CD4-positive, alpha-beta T cell treated with Interleukin-17A for 4 hours (primary cell): Measurements from ENCODE around the gene ANKRD13D.
"Not testable (repeated sequence)": the region's sequence is repeated elsewhere in the genome, so short reads cannot be mapped to it uniquely, and the experiment has no call there.

Source experiments
- DNase-seq: peaks from one replicate; pipeline ENCODE4 v3.0.0-alpha.2; 2020; ENCODE audit warnings: mixed read lengths

Gene ANKRD13D

DNA sequence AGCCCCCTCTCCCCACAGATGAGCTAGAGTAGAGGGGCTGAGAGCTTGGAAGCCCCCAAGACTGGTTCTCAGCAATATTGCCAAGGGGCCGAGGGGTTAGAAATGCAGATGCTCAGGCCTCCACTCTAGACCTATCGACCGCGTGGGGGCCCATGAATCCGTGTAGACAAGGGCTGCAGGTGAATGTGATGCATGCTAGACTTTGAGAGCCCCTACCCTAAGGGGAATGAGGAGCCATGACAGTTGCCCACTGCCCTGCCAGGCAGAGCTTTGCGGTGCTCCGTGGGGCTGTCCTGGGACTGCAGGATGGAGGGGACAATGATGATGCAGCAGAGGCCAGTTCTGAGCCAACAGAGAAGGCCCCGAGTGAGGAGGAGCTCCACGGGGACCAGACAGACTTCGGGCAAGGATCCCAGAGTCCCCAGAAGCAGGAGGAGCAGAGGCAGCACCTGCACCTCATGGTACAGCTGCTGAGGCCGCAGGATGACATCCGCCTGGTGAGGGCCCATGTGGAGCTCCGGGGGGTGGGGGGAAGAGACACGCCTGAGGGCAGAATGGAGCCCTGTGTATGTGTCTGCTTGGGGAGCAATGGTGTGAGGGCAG is 15.5 kb downstream of the ANKRD13D start:
- DNase-seq = no peak

DNA sequence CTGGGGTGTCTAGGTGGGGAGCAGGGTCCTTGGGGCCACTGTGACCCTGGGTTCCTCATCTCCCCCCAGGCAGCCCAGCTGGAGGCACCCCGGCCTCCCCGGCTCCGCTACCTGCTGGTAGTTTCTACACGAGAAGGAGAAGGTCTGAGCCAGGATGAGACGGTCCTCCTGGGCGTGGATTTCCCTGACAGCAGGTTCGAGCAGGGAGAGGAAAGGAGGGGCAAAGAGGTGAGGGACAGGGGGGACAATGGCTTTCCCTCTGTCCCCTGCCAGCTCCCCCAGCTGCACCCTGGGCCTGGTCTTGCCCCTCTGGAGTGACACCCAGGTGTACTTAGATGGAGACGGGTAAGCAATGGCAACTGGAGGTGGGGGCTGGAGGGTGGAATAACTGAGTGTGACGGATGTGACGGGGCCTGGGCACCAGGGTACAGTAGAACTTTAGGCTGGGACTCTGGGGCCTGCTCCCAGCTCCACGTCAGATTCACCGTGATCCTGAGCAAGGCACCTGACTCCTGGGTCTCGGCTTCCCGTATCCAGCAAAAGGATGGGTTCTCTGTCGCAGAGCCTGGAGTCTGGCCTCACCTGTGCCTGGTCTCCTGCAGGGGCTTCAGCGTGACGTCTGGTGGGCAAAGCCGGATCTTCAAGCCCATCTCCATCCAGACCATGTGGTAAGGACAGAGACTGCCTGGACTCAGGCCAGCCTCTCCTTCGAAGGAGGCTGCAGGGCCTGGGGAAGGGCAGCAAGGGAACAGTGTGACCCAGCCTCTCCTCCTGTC is 17.9 kb downstream of the ANKRD13D start:
- DNase-seq = no peak

DNA sequence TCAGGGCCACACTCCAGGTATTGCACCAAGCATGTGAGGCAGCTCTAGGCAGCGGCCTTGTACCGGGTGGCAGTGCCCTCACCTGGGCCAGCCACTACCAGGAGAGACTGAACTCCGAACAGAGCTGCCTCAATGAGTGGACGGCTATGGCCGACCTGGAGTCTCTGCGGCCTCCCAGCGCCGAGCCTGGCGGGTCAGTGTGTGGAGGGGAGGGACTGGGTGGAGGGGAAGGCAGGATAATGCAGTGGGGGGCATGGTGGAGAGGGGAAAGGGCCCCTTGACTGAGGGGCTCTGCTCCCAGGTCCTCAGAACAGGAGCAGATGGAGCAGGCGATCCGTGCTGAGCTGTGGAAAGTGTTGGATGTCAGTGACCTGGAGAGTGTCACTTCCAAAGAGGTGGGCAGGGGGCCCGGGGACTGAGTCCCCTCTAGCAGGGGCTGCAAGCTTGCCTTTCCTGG is 18.5 kb downstream of the ANKRD13D start:
- no peak for DNase-seq

DNA sequence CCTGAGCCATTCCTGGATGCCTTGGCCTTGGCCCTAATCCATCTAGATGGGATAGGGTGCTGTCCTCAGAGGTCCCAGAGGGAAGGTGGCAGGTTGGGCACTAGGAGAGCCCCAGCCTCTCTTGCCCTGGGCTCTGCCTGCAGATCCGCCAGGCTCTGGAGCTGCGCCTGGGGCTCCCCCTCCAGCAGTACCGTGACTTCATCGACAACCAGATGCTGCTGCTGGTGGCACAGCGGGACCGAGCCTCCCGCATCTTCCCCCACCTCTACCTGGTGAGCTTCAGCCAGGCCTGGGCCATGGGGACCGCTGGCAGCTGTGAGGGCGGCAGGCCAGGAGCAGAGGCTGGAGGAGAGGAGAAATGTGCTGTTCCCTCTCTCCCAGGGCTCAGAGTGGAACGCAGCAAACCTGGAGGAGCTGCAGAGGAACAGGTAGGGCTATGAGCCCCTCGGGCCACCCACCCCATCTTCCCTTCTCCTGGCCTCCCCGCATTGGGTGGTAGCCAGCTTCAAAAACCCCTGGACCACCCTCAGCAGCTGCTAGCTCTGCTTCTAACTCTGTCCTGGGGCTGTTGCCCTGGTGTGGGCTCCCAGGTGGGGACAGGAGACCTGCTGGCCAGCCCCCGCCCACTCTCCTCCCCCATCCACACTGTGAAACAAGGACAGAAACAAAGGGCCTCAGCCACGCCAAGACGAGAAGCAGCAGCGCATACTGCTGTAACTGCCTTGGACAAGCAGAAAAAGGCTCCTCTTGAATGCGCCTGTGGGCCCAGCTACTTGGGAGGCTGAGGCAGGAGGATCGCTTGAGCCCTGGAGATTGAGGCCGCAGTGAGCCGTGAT is 19.1 kb downstream of the ANKRD13D start:
- DNase-seq = no peak

- DNase-seq = no peak
Measured at GRCh38 chr11:67309166-67309565, 20.1 kb downstream of the ANKRD13D start.

GRCh38 chr11:67309661-67310061 is 20.6 kb downstream of the ANKRD13D start:
- no peak for DNase-seq

GRCh38 chr11:67310246-67311050 is 21.3 kb downstream of the ANKRD13D start:
- no peak for DNase-seq

DNA sequence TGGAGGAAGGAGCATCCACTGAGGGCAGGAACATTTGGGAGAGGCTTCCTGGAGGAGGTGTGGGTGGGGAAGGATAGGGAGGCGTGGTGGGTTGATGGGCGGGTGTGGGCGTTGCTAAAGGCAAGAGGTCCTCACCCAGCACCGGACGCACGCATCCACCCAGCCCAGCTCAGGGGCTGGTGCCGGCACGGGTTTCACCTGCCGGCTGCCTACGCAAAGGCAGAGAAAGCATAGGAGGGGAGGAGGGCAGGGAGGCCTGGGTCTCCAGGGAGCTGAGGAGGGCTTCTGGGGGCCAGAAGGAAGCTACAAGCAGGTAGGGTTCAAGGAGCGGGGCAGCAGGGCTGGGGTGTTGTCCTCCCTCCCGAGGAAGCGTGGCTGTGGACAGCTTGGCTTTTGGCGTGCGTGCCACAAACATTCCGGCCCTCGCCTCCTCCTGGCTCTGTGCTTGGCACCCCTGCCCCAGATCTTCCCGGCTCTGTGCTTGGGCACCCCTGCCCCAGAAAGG is 22.0 kb downstream of the ANKRD13D start:
- no peak for DNase-seq

GRCh38 chr11:67311556-67312082 is 22.5 kb downstream of the ANKRD13D start:
- no peak for DNase-seq

GRCh38 chr11:67312187-67313021 is 23.3 kb downstream of the ANKRD13D start:
- DNase-seq = peak; percentile 68

DNA sequence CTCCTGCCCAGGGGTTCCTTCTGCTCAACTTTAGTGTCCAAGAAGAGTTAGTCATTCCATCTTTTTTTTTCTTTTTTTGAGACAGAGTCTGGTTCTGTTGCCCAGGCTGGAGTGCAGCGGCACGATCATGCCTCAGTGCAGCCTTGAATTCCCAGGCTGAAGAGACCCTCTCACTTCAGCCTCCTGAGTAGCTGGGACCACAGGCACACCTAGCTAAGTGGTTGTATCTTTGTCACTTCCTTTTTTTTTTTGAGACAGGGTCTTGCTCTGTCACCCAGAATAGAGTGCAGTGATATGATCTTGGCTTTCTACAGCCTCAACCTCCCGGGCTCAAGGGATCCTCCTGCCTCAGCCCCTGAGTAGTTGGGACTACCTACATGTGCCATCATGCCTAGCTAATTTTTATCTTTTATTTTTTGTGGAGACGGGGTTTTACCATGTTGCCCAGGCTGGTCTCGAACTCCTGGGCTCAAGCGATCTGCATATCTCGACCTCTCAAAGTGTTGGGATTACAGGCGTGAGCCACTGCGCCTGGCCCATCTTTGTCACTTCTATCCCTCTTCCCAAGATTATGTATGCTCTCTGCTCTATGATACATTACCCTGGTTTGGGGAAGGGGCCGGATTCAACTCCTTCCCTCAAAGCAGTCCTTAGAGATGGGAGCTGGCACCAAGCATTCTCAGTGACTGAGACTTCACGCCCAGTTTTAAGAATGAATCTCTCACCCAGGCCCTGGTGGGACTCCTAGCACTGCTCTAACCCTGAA is 24.2 kb downstream of the ANKRD13D start:
- DNase-seq = no peak

- no peak for DNase-seq
Measured at GRCh38 chr11:67314218-67314617, 25.1 kb downstream of the ANKRD13D start.

GRCh38 chr11:67315325-67315909 is 26.3 kb downstream of the ANKRD13D start:
- DNase-seq = no peak

DNA sequence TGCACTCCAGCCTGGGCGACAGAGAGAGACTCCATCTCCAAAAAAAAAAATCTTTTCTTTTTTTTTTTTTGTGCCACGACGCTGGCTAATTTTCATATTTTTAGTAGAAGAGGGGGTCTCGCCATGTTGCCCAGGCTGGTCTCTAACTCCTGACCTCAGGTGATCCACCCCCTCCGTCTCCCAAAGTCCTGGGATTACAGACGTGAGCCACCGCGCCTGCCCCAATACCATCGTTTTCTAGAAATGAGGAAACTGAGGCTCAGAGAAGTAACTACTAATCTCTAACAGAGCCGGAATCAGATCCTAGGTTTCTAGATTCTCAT is 27.7 kb downstream of the ANKRD13D start:
- no peak for DNase-seq

- peak; percentile 99 for DNase-seq
Measured at GRCh38 chr11:67317205-67317887, 28.2 kb downstream of the ANKRD13D start.

DNA sequence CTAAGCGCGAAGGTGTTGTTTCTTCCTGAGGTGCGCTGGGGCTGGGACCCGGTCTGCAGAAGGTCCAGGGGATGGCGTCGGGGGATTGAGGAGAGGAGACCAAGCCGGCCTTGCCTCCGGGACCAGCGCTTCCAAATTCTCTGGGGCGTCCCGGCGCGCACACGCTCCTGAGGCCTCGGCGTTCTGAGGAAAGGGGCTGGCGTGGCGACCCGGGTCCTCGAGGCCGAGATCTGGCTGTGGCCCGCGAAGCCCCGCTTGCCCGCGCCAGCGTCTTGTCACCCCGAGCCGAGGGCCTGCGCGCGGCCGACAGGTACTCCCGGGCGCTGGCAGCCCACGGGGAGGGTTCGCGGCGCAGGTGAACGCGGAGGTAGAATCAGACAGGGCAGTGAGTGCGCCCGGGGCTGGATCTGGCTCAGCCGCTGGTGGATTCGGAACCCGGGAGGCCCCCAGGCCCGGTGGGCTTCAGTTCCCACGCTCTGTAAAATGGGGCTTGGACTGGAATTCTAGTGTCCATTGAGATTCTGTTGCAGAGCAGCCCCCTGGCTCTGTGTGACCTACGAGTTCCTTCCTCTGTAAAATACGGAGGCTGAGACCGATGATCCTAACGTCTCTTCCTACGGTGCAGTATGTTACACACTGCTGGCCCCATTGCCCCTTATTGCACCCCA is 28.9 kb downstream of the ANKRD13D start:
- no peak for DNase-seq

DNA sequence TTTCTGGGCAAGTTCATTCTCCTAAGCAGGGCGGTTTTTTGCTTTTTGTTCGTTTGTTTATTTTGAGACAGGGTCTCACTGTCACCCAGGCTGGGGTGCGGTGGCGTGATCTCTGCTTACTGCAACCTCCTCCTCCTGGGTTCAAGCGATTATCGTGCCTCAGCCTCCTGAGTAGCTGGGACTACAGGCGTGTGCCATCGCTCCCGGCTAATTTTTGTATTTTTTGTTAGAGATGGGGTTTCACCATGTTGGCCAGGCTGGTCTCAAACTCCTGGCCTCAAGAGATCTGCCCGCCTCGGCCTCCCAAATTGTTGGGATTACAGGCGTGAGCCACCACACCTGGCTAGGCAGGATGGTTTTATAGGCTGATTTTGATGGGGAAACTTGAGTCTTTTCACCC is 29.8 kb downstream of the ANKRD13D start:
- DNase-seq = not testable (repeated sequence)

GRCh38 chr11:67320011-67320410 is 30.9 kb downstream of the ANKRD13D start:
- DNase-seq = no peak

GRCh38 chr11:67320691-67321090 is 31.6 kb downstream of the ANKRD13D start:
- no peak for DNase-seq
